Epithelial cell of prostate (primary cell): Measurements from ENCODE around the gene WDR17.

Experiments
- DNase-seq: peaks from one replicate; pipeline ENCODE4 v3.0.0-alpha.2; 2011; ENCODE audit warnings: low read depth, low spot score
- H3K27ac ChIP-seq: fragments of 450-650 bp; 2 replicates; pipeline ENCODE4 v1.5.1; 2017; ENCODE audit warnings: mild to moderate bottlenecking

The WDR17 gene

DNA sequence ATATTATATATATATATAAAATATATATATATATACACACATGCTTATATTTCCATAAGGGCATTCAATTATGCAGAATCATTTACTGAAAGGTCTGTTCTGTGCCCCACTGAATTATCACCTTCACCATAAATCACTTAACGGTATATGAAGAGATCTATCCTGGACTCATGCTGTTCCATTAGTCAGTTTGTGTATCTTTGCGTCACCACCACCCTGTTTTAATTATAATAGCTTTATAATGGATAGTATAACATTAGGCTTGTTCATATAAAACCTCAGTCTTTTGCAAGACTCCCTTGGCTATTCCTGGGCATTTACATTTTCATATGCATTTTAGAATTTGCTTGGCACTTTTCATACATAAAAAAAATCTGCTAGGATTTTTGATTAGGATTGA is 19.1 kb downstream of the WDR17 start:
- no peak overlapping the region for H3K27ac ChIP-seq
- DNase-seq: no peak

DNA sequence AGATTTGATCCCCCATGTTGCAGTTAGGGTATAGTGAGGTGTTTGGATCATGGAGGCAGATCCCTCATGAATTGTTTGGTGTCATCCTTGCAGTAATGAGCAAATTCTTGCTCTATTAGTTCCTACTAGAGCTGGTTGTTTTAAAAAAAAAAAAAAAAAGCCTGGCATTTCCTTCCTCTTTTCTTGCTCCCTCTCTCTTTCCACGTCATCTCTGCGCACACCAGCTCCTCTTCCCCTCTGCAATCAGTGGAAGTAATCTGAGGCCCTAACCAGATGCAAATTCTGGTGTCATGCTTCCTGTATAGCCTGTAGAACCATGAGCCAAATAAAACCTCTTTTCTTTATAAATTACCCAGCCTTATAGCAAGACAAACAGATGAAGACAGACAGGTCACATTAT is 24.5 kb downstream of the WDR17 start:
- H3K27ac ChIP-seq: no peak overlapping the region
- no peak for DNase-seq

DNA sequence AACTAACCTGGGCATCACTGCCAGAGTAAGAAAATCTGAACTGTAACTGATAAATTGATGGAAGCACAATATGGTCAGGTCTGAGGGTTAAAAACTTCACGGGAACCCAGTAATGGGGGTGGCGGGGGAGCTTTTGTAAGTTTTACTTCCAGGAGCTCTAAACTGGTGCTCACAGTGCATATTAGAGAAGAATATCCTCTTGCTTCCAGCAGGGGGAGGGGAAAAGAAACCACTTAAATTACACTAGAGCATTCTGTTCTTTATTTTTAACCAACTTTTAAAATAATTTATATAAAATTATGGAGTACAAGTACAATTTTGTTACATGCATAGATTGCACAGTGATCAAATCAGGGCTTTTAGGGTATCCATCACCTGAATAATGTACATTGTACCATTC is 33.7 kb downstream of the WDR17 start:
- H3K27ac ChIP-seq: no peak overlapping the region
- DNase-seq: no peak

DNA sequence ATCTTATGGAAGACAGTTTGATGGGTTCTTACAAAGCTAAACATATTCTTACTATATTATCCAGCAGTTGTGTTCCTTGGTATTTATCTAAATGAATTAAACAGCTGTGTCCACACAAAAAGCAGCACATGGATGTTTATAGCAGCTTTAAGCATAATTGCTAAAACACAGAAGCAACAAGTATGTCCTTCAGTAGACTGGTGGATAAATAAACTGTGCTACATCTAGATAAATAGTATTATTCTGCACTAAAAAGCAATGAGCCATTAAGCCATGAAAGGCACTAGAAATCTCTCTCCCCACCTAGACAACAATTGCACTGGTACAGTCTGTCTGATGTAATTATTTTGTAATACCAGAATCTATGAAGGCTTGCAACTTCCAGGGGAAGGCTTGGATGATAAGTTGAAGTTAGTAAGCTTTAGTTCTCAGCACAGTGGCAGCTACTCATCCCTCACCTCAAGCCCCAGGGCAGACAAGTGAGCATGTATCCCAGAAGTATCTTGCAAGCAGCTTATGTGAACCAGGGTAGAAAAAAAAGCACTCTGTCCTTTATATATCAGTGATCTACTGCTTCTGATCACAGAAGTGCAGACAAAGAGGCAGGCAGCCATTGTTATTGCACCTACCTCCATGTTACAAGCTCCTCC is 36.9 kb downstream of the WDR17 start:
- H3K27ac ChIP-seq: peak overlapping the region; percentile 12
- no peak for DNase-seq

DNA sequence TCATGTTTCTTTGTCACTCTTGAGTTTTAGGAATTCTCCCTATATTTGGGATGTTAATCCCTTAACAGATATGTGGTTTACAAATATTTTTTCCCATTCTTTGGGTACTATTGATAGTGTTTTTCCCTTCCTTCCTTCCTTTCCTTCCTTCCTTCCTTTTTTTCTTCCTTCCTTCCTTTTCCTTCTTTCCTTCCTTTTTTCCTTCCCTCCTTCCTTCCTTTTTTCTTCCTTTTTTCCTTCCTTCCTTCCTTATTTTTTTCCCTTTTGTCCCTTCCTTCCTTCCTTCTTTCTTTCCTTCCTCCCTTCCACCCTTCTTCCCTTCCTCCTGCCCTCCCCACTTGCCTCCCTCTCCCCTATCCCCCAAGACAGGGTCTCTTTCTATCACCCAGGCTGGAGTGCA is 42.1 kb downstream of the WDR17 start:
- H3K27ac ChIP-seq: no peak overlapping the region
- no peak for DNase-seq

DNA sequence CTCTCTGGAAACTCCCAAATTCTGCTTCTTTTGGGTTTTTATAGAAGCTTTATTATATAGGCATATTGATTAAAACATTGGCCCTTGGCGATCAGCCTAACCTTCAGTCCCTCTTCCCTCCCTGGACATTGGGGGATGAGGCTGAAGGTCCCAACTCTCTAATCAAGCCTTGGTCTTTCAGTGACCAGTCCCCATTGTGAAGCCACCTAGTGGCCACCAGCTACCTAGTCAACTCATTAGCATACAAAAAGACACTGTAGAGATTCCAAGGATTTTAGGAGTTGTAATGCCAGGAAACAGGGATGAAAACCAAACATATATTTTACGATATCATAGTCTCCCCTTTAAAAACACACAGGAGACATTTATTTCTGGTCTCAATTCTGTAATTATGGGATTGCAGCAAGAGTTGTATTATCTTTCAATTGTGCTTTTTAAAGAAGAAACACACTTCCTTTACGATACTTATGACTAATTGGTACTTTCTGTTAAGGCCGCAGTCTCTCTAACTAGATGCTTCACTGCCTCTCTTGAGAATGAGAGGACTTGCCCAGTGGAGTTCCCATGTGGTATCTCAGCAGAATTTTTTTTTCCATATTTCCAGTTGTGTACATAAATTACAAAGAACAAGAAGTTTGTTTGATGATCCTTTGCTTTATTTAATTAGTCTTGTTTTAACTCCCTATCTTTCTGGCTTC is 58.2 kb downstream of the WDR17 start:
- DNase-seq: no peak
- no peak overlapping the region for H3K27ac ChIP-seq

DNA sequence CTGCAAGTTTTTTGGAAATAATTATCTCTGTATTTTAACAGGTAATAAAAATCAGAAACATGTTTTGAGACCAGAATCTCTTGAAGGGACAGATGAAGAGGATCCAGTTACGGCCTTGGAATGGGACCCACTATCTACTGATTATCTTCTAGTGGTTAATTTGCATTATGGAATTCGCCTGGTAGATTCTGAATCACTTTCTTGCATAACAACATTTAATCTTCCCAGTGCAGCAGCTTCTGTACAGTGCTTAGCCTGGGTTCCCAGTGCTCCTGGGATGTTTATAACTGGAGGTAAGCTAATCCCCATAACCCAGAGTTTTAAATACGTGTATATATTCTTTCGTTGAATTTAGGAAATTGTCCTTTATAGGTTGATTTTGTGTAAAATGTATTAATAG is 59.4 kb downstream of the WDR17 start:
- H3K27ac ChIP-seq: no peak overlapping the region
- DNase-seq: no peak

DNA sequence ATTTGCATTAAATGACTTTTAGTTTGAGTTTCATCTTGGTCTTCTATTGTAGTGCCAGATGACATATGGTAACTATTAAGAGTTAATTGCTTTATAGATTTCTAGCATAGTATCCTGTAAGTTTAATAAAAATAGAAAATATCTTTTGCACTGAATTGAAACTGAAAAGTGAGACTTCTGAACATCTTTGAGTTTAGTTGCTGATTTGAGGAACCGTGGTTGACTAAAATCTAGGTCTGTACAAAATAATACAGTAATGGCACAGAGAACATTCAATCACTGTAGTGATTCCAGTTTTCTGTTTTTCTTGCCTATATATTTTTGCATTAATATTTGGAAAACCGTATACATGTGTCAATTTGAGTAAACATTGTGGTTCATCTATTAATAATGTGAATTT is 69.0 kb downstream of the WDR17 start:
- H3K27ac ChIP-seq: no peak overlapping the region
- no peak for DNase-seq

DNA sequence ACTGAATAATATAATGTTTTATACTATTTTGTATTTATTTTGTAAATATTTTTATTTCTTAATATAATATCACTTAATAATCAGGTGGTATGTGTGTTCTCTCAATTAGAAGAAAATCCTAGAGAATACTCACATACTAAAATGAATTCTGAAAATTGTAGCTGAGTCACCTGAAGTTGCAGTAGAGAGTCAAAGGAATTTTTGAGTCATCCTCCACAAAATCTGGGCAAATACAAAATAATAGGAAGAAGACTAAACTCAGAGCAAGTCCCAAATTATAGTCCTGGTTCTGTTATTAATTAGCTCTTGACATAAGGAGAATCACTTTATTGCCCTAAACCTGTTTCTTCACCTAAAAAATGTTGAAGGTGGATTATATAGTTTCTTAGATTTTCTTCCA is 72.0 kb downstream of the WDR17 start:
- DNase-seq: no peak

DNA sequence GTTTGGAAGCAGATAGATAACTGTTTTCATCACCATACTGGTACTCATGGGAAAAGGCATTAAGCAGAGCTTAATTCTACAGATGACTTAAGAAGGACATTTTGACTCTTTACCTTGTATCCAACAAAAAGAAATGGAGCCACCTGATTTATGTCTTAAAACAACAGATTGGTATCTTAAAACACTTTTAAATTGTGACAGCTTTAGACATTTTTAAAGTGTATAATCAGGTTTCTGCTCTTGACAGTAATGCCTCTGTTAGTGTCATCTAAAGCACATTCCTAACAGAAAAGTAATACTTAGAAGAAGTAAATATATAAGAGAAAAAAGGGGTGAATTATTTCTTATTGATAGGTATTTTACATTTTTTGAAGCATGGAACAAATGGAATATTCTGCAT is 73.9 kb downstream of the WDR17 start:
- H3K27ac ChIP-seq: no peak overlapping the region
- DNase-seq: no peak

More for the DNA sequence above, 72.0 kb downstream of the WDR17 start:
- no peak overlapping the region for H3K27ac ChIP-seq

DNA sequence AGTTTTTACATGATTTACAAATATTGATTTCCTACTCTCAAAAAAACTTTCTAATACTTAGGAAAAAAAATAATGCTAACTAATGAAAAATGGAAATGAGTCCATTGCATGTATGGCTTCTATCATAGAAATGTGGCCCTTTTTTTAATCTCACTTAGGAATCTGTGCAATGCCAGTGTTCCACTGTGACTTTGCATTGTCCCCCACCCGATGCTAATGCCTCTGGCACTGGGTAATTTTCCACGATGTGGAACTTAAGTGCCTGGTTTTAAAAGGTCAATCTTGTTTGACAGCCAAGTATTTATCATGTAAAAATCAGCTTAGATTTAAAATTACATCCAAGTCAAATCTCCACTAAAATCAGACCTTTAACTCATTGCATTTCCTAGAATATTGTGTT is 76.6 kb downstream of the WDR17 start:
- no peak for DNase-seq
- no peak overlapping the region for H3K27ac ChIP-seq

DNA sequence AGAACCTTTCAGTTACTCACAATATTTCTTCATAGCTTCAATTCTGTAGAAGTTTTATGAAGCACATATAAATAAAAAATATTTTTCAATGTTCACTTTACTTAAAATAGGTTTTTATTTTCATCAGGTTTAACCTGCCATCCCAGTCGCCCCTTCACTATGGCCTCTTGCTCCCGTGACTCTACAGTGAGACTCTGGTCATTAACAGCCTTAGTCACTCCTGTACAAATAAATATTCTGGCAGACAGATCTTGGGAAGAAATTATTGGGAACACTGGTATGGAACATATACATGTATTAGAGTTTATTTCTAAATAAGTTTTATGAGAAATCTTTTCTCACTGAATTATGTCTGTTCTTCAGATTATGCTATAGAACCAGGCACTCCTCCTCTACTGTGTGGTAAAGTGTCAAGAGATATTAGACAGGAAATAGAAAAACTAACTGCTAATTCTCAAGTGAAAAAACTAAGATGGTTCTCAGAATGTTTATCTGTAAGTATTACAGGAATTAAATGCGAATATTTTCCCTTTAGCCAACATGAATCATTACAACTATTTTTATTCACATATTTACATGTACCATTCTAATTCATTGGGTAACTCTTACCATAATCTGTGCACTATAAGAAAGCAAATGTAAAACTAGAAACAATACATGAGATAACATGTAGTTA is 84.2 kb downstream of the WDR17 start:
- DNase-seq: no peak
- H3K27ac ChIP-seq: no peak overlapping the region

DNA sequence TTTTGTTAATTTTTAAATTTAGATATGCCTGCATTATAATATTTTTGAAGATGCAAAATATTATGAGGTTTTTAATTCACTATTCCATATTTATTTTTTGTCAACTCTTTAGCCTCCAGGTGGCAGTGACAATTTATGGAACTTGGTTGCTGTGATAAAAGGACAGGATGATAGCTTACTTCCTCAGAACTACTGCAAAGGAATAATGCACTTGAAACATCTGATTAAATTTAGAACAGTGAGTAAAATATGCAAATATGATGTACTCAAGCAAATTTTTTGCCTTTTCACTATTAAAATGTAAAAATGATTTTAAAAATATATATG is 84.7 kb downstream of the WDR17 start:
- no peak for DNase-seq
- H3K27ac ChIP-seq: no peak overlapping the region

DNA sequence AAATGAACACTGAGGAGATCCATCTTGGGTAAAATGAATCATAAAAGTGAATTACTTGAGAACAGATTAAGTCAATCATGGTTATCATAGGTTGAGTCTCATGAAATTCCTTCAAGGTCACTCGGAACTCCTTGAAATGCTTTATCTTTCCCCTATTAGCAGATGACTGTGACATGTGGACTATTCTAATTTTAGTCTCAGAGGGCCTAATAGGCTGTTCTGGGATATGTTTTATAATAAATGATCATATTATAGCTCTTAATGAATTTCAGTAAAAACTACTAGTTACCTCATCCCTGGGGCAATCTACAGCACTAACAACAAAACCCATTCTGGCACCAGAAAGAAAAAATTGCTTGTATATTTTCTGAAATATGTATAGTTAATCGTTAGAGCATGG is 85.1 kb downstream of the WDR17 start:
- no peak overlapping the region for H3K27ac ChIP-seq
- DNase-seq: no peak

DNA sequence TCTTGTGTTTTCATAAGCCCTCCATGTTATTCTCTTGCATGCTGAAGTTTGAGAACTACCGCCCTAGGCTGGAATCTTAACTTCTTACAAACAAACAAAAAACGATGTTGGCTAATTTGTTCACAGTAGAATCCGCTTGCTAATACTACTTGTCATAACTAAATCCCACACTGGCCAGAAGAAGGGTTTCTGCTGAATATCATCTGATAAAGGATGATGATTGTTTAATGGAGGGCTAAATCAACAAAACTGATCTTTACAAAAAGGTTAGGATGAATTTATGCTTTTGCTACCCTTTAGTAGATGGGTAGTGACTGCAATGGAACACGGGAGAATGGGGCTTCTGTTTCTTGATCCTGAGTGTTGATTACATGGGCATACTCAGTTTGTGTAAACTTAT is 87.5 kb downstream of the WDR17 start:
- H3K27ac ChIP-seq: no peak overlapping the region
- no peak for DNase-seq

DNA sequence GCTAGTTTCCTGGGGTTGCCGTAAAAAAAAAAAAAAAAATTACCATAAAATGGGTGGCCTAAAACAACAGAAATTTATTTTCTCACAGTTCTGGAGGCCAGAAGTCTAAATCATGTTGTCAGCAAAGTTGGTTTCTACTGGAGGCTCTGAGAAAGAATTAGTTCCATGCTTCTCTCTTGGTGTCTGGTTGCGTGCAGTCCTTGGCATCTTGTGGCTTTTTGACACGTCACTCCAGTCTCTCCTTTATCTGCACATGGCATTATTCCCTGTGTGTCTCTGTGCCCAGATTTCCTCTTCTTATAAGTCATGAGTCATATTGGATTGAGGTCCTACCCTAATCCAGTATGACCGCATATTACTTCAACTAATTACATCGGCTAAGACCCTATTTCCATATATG is 91.0 kb downstream of the WDR17 start:
- no peak for DNase-seq
- H3K27ac ChIP-seq: no peak overlapping the region

DNA sequence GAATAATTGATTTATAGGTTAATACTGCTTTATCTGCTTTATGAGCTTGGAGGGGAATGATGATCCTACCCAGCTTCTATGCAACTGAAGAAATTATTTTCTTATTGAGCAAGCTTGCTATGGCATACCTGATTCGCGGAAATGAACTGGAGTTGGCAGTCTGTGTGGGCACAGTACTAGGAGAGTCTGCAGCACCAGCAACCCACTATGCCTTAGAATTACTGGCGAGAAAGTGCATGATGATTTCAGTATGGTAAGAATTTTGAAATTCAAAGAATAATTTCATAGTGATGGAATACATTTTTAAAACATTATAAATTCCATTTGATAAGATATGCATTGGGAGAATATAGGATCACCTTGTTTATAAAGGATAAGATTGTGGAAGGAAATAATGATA is 97.4 kb downstream of the WDR17 start:
- H3K27ac ChIP-seq: no peak overlapping the region
- no peak for DNase-seq

DNA sequence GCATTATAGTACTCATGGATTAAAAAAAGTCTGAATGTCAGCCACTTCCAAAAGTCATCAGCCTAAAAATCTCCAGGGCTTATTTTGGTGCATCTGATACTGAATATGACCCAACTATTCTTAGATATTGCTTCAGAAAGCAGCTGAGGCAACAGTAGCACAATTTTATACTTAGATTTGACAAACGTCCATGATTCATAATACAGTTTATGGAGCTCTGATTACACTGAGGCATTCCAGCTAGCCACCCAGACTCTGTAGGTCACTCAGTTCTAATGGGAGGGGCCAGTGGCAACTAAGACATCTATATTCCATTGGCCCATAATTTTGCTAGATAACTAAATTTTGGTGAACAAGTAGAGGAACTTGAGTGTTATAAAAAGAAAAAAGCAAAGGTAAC is 119.4 kb downstream of the WDR17 start:
- peak overlapping the region; percentile 75 for H3K27ac ChIP-seq
- DNase-seq: peak; percentile 43

DNA sequence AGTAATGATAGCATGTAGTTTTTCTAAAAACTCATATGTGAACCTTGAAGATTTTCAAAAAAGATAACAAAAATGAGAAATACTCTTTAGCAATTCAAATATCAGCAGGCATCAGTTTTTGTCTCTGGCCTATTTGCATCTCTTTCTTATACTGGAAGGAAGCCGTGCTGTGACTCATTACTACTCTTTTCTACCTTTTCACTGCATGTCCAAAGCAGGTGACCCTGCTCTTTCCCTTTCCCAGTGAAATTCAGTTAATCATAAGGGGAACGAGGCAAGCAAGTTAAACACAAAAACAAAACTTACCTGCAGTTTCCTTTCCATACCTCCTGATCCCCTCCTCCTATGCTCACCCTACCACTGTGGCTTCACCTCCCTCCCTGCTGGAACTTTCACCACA is 120.4 kb downstream of the WDR17 start:
- H3K27ac ChIP-seq: peak overlapping the region; percentile 75
- DNase-seq: no peak

DNA sequence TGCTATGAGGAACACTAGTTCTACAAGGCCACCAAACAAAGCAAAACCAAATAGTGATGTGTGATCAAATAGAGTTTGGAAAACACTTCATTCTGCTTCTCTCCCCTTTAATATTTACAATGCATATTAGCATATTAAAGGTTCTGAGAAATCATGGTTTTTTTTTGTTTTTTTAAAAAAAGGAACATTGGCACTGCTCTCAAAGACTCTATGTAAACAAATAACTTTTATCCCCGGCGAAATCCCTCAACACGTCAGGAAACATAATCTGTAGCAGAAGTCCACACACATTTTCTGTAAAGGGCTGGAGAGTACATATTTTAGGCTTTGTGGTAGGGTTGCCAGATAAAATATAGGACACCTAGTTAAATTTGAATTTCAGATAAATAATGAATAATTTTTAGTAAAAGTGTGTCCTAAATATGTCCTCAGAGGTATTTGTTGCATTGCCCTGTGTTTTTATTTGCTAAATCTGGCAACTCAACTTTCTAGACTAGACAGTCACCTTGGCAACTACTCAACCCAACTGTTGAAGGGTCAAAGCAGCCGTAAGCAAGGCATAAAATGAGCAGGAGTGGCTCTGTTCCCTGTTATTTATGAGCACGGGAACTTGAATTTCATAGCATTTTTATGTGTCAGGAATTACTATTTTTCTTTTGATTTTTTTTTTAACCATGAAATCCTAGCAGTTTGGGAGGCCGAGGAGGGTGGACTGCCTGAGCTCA is 121.2 kb downstream of the WDR17 start:
- DNase-seq: no peak
- H3K27ac ChIP-seq: peak overlapping the region; percentile 75

DNA sequence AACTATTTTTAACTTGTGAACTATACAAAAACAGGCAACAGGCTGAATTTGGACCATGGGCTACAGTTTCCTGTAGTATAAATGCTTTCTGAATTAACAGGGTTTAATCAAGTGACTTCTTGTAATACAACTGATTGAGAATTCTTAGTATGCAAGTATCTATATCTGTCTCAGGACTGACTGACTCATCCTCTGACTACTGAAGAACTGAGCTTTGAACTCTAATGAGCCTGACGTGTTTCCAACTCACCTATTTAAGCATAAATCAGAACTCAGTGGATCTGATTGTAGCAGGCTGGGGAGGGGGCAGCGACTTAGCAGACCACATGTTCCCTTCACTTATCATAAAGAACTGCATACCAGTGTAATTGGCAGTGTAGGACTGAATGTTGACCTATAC is 122.0 kb downstream of the WDR17 start:
- H3K27ac ChIP-seq: peak overlapping the region; percentile 75

More for the DNA sequence above, 122.0 kb downstream of the WDR17 start:
- peak; percentile 49 for DNase-seq
